Nephron (organoid): ENCODE results near the gene AK9.

Source experiments
- H3K27ac Mint-ChIP-seq, 3 experiments: 2 replicates each; pipeline ENCODE4 v1.8.0; 2020; ENCODE audit warnings: mixed read lengths in 3 of 3, mild to moderate bottlenecking in 2 of 3, moderate library complexity in 1 of 3
- H3K27me3 Mint-ChIP-seq: 2 replicates; pipeline ENCODE4 v1.8.0; 2021; ENCODE audit warnings: low read depth, mild to moderate bottlenecking, moderate library complexity, mixed read lengths
- H3K36me3 Mint-ChIP-seq: 2 replicates; pipeline ENCODE4 v1.8.0; 2020; ENCODE audit warnings: low read depth, mixed read lengths
- H3K4me1 Mint-ChIP-seq: 2 replicates; pipeline ENCODE4 v1.8.0; 2020; ENCODE audit warnings: mixed read lengths
- H3K4me3 Mint-ChIP-seq, 3 experiments: 2 replicates each; pipeline ENCODE4 v1.8.0; 2020; ENCODE audit warnings: mild to moderate bottlenecking in 3 of 3, mixed read lengths in 3 of 3, moderate library complexity in 2 of 3
- H3K9me3 Mint-ChIP-seq: 2 replicates; pipeline ENCODE4 v1.8.0; 2020; ENCODE audit warnings: mixed read lengths
- CTCF ChIP-seq, 3 experiments: fragments of 200-600 bp; sonication (generic); IDR thresholded peaks; one replicate each; pipeline ENCODE4 v1.5.0; 2021; ENCODE audit warnings: antibody characterized with exemption in 3 of 3; ENCODE audit not compliant: unreplicated experiment in 3 of 3

The AK9 gene

GRCh38 chr6:109471105-109471810 is 219.7 kb downstream of the AK9 start:
- H3K4me1 Mint-ChIP-seq = peaks cover 2% of the 10 kb centered on the region
- no peak overlapping the region for H3K4me3 Mint-ChIP-seq
- H3K27ac Mint-ChIP-seq = no peak overlapping the region
- no peaks in the 10 kb centered on the region for H3K9me3 Mint-ChIP-seq
- H3K27me3 Mint-ChIP-seq = no peaks in the 10 kb centered on the region
- TF ChIP-seq CTCF (IDR thresholded peaks at IDR 0.05; ENCODE audit: unreplicated experiment in 3 of 3) = no peak
- H3K36me3 Mint-ChIP-seq = peaks cover 78% of the 10 kb centered on the region

- peaks cover 76% of the 10 kb centered on the region for H3K36me3 Mint-ChIP-seq
- H3K4me1 Mint-ChIP-seq = no peaks in the 10 kb centered on the region
- TF ChIP-seq CTCF (IDR thresholded peaks at IDR 0.05; ENCODE audit: unreplicated experiment in 3 of 3) = no peak
- no peaks in the 10 kb centered on the region for H3K9me3 Mint-ChIP-seq
- no peak overlapping the region for H3K4me3 Mint-ChIP-seq
- no peaks in the 10 kb centered on the region for H3K27me3 Mint-ChIP-seq
- H3K27ac Mint-ChIP-seq = peak overlapping the region in 1 of 3 experiments; percentile 2
Measured at GRCh38 chr6:109469591-109470189, 221.3 kb downstream of the AK9 start.

GRCh38 chr6:109467696-109468095 is 223.3 kb downstream of the AK9 start:
- H3K9me3 Mint-ChIP-seq = no peaks in the 10 kb centered on the region
- peaks cover 73% of the 10 kb centered on the region for H3K36me3 Mint-ChIP-seq
- no peaks in the 10 kb centered on the region for H3K4me1 Mint-ChIP-seq
- peak overlapping the region in 1 of 3 experiments; percentile 5 for H3K27ac Mint-ChIP-seq
- no peaks in the 10 kb centered on the region for H3K27me3 Mint-ChIP-seq
- no peak for TF ChIP-seq CTCF (IDR thresholded peaks at IDR 0.05; ENCODE audit: unreplicated experiment in 3 of 3)
- no peak overlapping the region for H3K4me3 Mint-ChIP-seq

- Mint-ChIP-seq H3K4me3 (no peak overlapping the region), H3K4me1 (no peaks in the 10 kb centered on the region), H3K9me3 (no peaks in the 10 kb centered on the region), H3K27ac (peak overlapping the region; percentile 38 to 94 (median 48)), H3K27me3 (no peaks in the 10 kb centered on the region), H3K36me3 (peaks cover 73% of the 10 kb centered on the region)
- no peak for TF ChIP-seq CTCF (IDR thresholded peaks at IDR 0.05; ENCODE audit: unreplicated experiment in 3 of 3)
Measured at GRCh38 chr6:109466212-109466923, 224.6 kb downstream of the AK9 start.

GRCh38 chr6:109465772-109466171 is 225.2 kb downstream of the AK9 start:
- TF ChIP-seq CTCF (IDR thresholded peaks at IDR 0.05; ENCODE audit: unreplicated experiment in 3 of 3) = no peak
- Mint-ChIP-seq H3K4me1 (no peaks in the 10 kb centered on the region), H3K27ac (peak overlapping the region in 2 of 3 experiments; percentile 48 to 94), H3K4me3 (no peak overlapping the region), H3K27me3 (no peaks in the 10 kb centered on the region), H3K9me3 (no peaks in the 10 kb centered on the region), H3K36me3 (peaks cover 67% of the 10 kb centered on the region)
